Muscle of back (tissue), 11 donors: ENCODE results near the gene ATXN2. TPM values are rescaled to one million over a fixed set of nuclear protein-coding genes. Genes with fewer than 3 reads are reported as not detected.
"Not testable (repeated sequence)": the region's sequence is repeated elsewhere in the genome, so short reads cannot be mapped to it uniquely, and the experiment has no call there.

Source experiments
- DNase-seq, 3 donors: peaks; one replicate each; pipeline versions ENCODE4 v3.0.0 to v3.0.0-alpha.2; 2013
- polyA plus RNA-seq, 10 donors: library from polyadenylated mRNA; unstranded; fragments of 120-200 nt; gene quantifications; one replicate each; pipeline ENCODE4 v1.2.1, GENCODE V29; 2013; ENCODE audit not compliant: insufficient read length in 10 of 10

ATXN2 gene
- polyA plus RNA-seq, 10 donors = 36.9 to 66.1 (median 53.2) TPM

- DNase-seq = no peak
Measured at GRCh38 chr12:111578276-111578970, 20.7 kb downstream of the ATXN2 start.

- no peak for DNase-seq
Measured at GRCh38 chr12:111574797-111575443, 24.2 kb downstream of the ATXN2 start.

GRCh38 chr12:111573476-111573875 is 25.6 kb downstream of the ATXN2 start:
- no peak for DNase-seq

GRCh38 chr12:111570084-111570961 is 28.8 kb downstream of the ATXN2 start:
- peak in 1 of 3 donors; percentile 62 for DNase-seq

GRCh38 chr12:111569363-111570083 is 29.6 kb downstream of the ATXN2 start:
- no peak for DNase-seq

- not testable (repeated sequence) for DNase-seq
Measured at GRCh38 chr12:111560844-111561243, 38.3 kb downstream of the ATXN2 start.

GRCh38 chr12:111558107-111558376 is 41.1 kb downstream of the ATXN2 start:
- DNase-seq = no peak

GRCh38 chr12:111557271-111558106 is 41.6 kb downstream of the ATXN2 start:
- peak in 1 of 3 donors; percentile 29 for DNase-seq

GRCh38 chr12:111556676-111557075 is 42.4 kb downstream of the ATXN2 start:
- no peak for DNase-seq

- DNase-seq = not testable (repeated sequence)
Measured at GRCh38 chr12:111555313-111555712, 43.8 kb downstream of the ATXN2 start.

- no peak for DNase-seq
Measured at GRCh38 chr12:111546758-111547383, 52.2 kb downstream of the ATXN2 start.

- no peak for DNase-seq
Measured at GRCh38 chr12:111546171-111546570, 52.9 kb downstream of the ATXN2 start.

GRCh38 chr12:111544032-111544431 is 55.1 kb downstream of the ATXN2 start:
- DNase-seq = no peak

- no peak for DNase-seq
Measured at GRCh38 chr12:111532751-111533150, 66.4 kb downstream of the ATXN2 start.

- DNase-seq = peak; percentile 33 to 63 (median 37)
Measured at GRCh38 chr12:111529424-111530368, 69.4 kb downstream of the ATXN2 start.

- no peak for DNase-seq
Measured at GRCh38 chr12:111523587-111524167, 75.4 kb downstream of the ATXN2 start.

GRCh38 chr12:111521801-111522200 is 77.3 kb downstream of the ATXN2 start:
- no peak for DNase-seq

GRCh38 chr12:111519937-111520336 is 79.2 kb downstream of the ATXN2 start:
- no peak for DNase-seq

- no peak for DNase-seq
Measured at GRCh38 chr12:111519083-111519482, 80.0 kb downstream of the ATXN2 start.
